ENCODE data around the gene RBM39.
A peak's percentile ranks its signal among the peaks of the same experiment; 100 is the strongest.

RBM39 gene

DNA sequence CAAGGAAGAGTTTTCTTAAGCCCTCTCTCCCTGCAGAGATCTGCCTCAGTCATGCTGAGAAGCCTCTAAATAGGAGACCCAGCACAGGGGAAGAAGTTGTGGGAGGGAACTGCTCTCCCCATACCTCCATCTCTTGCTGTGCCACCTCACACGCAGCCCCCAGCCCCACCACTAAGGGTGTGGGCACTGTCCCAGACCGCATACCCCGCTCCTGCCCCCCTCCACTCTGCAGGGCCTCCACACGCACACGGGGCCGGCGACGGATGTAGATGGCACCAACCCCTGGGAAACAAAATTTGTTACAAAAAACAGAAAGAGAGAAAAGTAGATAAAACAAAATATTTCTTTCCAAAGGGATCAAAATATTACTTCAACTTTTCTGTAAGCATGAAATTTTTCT, 67.1 kb downstream of the RBM39 start:
- Histone ChIP-seq H2BK12ac (ENCODE audit: low read length in 2 of 2) (no peak overlapping the region), H3K9ac (ENCODE audit: low read length) (no peak overlapping the region), H3K4me3 (ENCODE audit: insufficient read depth in 1 of 2, low read depth in 1 of 2, low read length in 2 of 2) (no peak overlapping the region), H3K79me1 (replicated peaks; ENCODE audit: low read length, poor library complexity, severe bottlenecking) (peaks cover 7% of the 10 kb centered on the region), H3K4ac (ENCODE audit: low read depth in 1 of 2, low read length in 2 of 2) (no peak overlapping the region), H2AFZ (ENCODE audit: low read depth, low read length) (no peak overlapping the region), H3K14ac (ENCODE audit: low read length in 2 of 2) (peak overlapping the region in 1 of 2 experiments; percentile 28), H3K18ac (ENCODE audit: low read depth in 1 of 2, low read length in 2 of 2) (no peak overlapping the region), H4K8ac (ENCODE audit: low read length) (no peak overlapping the region), H2AK5ac (ENCODE audit: low read length, severe bottlenecking) (no peak overlapping the region), H2BK120ac (ENCODE audit: low read depth, low read length) (no peak overlapping the region), H3K23ac (ENCODE audit: low read length in 2 of 2) (no peak overlapping the region), H3K4me2 (ENCODE audit: low read length, poor library complexity, severe bottlenecking) (no peak overlapping the region), H3K4me1 (ENCODE audit: control insufficient read depth, insufficient read depth, low read depth, low read length) (no peaks in the 10 kb centered on the region), H3K27ac (ENCODE audit: low read length, poor library complexity, severe bottlenecking) (no peak overlapping the region), H2BK15ac (ENCODE audit: low read depth, poor library complexity, severe bottlenecking) (no peak overlapping the region), H4K91ac (ENCODE audit: low read length) (no peak overlapping the region), H2BK5ac (ENCODE audit: low read depth, low read length, poor library complexity, severe bottlenecking) (no peak overlapping the region), H3K9me3 (ENCODE audit: control insufficient read depth, low read length) (no peaks in the 10 kb centered on the region), H3K27me3 (ENCODE audit: control insufficient read depth in 1 of 2, insufficient read depth in 1 of 2, low read length in 2 of 2) (no peaks in the 10 kb centered on the region), H3K36me3 (ENCODE audit: control insufficient read depth in 1 of 2, insufficient read depth in 2 of 2, low read depth in 1 of 2, low read length in 2 of 2) (peaks cover 41 to 70% of the 10 kb centered on the region in 2 experiments)
- 94% methylated on average over 3 of the region's 8 CpGs for WGBS
- no peak for DNase-seq

DNA sequence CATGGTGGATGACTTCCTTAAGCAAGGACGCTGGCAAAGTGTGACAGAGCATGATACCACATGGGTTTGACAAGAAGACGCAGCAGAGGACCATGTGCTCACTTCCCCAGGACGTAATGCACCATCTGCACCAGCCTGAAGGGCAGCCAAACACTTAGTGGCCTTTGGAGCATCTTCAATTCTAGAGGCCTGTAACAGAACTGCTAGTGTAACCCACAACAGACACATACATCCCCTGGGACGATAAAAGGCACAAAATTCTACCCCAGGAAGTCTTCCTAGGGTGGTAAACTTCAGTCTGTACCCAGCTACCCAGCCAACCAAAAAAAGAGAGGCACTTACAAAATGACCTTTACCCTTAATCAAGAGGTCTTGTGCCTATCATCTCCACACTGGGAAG, 68.2 kb downstream of the RBM39 start:
- Histone ChIP-seq H3K36me3 (ENCODE audit: control insufficient read depth in 1 of 2, insufficient read depth in 2 of 2, low read depth in 1 of 2, low read length in 2 of 2) (peaks cover 50 to 74% of the 10 kb centered on the region in 2 experiments), H2AK5ac (ENCODE audit: low read length, severe bottlenecking) (no peak overlapping the region), H3K79me1 (replicated peaks; ENCODE audit: low read length, poor library complexity, severe bottlenecking) (peaks cover 9% of the 10 kb centered on the region), H2AFZ (ENCODE audit: low read depth, low read length) (no peak overlapping the region), H3K9me3 (ENCODE audit: control insufficient read depth, low read length) (no peaks in the 10 kb centered on the region), H3K23ac (ENCODE audit: low read length in 2 of 2) (no peak overlapping the region), H4K8ac (ENCODE audit: low read length) (no peak overlapping the region), H2BK5ac (ENCODE audit: low read depth, low read length, poor library complexity, severe bottlenecking) (no peak overlapping the region), H3K27ac (ENCODE audit: low read length, poor library complexity, severe bottlenecking) (no peak overlapping the region), H3K4me3 (ENCODE audit: insufficient read depth in 1 of 2, low read depth in 1 of 2, low read length in 2 of 2) (no peak overlapping the region), H3K9ac (ENCODE audit: low read length) (no peak overlapping the region), H3K4ac (ENCODE audit: low read depth in 1 of 2, low read length in 2 of 2) (no peak overlapping the region), H2BK12ac (ENCODE audit: low read length in 2 of 2) (no peak overlapping the region), H3K18ac (ENCODE audit: low read depth in 1 of 2, low read length in 2 of 2) (no peak overlapping the region), H3K27me3 (ENCODE audit: control insufficient read depth in 1 of 2, insufficient read depth in 1 of 2, low read length in 2 of 2) (no peaks in the 10 kb centered on the region), H2BK120ac (ENCODE audit: low read depth, low read length) (no peak overlapping the region), H3K4me1 (ENCODE audit: control insufficient read depth, insufficient read depth, low read depth, low read length) (no peaks in the 10 kb centered on the region), H3K4me2 (ENCODE audit: low read length, poor library complexity, severe bottlenecking) (no peak overlapping the region), H2BK15ac (ENCODE audit: low read depth, poor library complexity, severe bottlenecking) (no peak overlapping the region), H3K14ac (ENCODE audit: low read length in 2 of 2) (no peak overlapping the region), H4K91ac (ENCODE audit: low read length) (no peak overlapping the region)
- no peak for DNase-seq
- 89% methylated on average over 4 of the region's 4 CpGs for WGBS

DNA sequence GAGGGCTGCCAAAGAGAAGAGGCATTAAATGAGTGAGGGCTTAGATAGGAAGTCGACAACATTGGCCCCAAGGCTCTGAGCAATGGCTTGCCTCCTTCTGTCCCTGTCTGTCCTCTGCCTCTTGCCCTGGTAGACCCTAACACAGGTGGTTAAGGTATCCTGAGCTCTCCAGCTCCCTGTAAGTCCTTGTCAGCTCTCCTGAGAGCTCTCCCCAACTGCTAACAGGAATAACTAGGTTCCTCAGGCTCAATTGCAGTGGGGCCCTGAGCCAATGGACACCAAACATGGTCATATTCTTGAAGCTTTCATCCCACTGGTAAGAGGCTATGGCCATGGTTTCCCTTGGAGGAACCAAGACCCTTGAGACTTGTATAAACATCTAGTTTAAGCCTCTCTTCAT, 72.4 kb downstream of the RBM39 start:
- no peak overlapping the region for H2BK15ac ChIP-seq (ENCODE audit: low read depth, poor library complexity, severe bottlenecking)
- no peak overlapping the region for H2BK120ac ChIP-seq (ENCODE audit: low read depth, low read length)
- H3K14ac ChIP-seq (ENCODE audit: low read length in 2 of 2): no peak overlapping the region
- H3K4me3 ChIP-seq (ENCODE audit: insufficient read depth in 1 of 2, low read depth in 1 of 2, low read length in 2 of 2): no peak overlapping the region
- H3K79me1 ChIP-seq (replicated peaks; ENCODE audit: low read length, poor library complexity, severe bottlenecking): peaks cover 4% of the 10 kb centered on the region
- no peak overlapping the region for H3K27ac ChIP-seq (ENCODE audit: low read length, poor library complexity, severe bottlenecking)
- no peak overlapping the region for H3K9ac ChIP-seq (ENCODE audit: low read length)
- H2BK12ac ChIP-seq (ENCODE audit: low read length in 2 of 2): no peak overlapping the region
- no peak overlapping the region for H2AFZ ChIP-seq (ENCODE audit: low read depth, low read length)
- H3K9me3 ChIP-seq (ENCODE audit: control insufficient read depth, low read length): no peaks in the 10 kb centered on the region
- H2BK5ac ChIP-seq (ENCODE audit: low read depth, low read length, poor library complexity, severe bottlenecking): no peak overlapping the region
- H4K91ac ChIP-seq (ENCODE audit: low read length): no peak overlapping the region
- no peaks in the 10 kb centered on the region for H3K27me3 ChIP-seq (ENCODE audit: control insufficient read depth in 1 of 2, insufficient read depth in 1 of 2, low read length in 2 of 2)
- H3K36me3 ChIP-seq (ENCODE audit: control insufficient read depth in 1 of 2, insufficient read depth in 2 of 2, low read depth in 1 of 2, low read length in 2 of 2): peaks cover 43 to 63% of the 10 kb centered on the region in 2 experiments
- DNase-seq: no peak
- H3K4me2 ChIP-seq (ENCODE audit: low read length, poor library complexity, severe bottlenecking): no peak overlapping the region
- no peak overlapping the region for H3K18ac ChIP-seq (ENCODE audit: low read depth in 1 of 2, low read length in 2 of 2)
- 83% methylated on average over 1 of the region's 1 CpG for WGBS
- H3K23ac ChIP-seq (ENCODE audit: low read length in 2 of 2): no peak overlapping the region
- no peak overlapping the region for H3K4ac ChIP-seq (ENCODE audit: low read depth in 1 of 2, low read length in 2 of 2)
- no peak overlapping the region for H2AK5ac ChIP-seq (ENCODE audit: low read length, severe bottlenecking)
- H4K8ac ChIP-seq (ENCODE audit: low read length): no peak overlapping the region
- no peaks in the 10 kb centered on the region for H3K4me1 ChIP-seq (ENCODE audit: control insufficient read depth, insufficient read depth, low read depth, low read length)

DNA sequence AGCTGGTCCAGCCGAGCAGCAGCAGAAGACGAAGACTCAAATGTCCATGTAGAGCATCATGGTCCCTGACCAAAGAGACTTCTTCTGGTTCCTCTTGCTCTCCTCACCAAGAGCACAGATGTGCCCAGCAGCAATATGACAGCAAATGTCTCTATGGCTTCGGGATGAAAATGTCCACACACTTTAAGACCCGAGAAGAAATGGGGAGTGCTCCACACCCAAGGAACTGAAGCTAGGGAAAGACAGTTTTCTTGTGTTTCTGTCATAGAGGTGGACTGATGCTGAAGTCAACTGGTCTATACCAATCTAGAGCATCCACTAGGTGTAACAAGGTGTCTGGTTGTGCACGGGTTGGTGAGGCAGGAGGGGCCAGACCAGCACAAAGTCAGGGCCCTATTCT, 72.8 kb downstream of the RBM39 start:
- no peak overlapping the region for H3K23ac ChIP-seq (ENCODE audit: low read length in 2 of 2)
- peaks cover 4% of the 10 kb centered on the region for H3K79me1 ChIP-seq (replicated peaks; ENCODE audit: low read length, poor library complexity, severe bottlenecking)
- no peak overlapping the region for H3K14ac ChIP-seq (ENCODE audit: low read length in 2 of 2)
- H3K4me3 ChIP-seq (ENCODE audit: insufficient read depth in 1 of 2, low read depth in 1 of 2, low read length in 2 of 2): no peak overlapping the region
- H2AK5ac ChIP-seq (ENCODE audit: low read length, severe bottlenecking): no peak overlapping the region
- H2BK5ac ChIP-seq (ENCODE audit: low read depth, low read length, poor library complexity, severe bottlenecking): no peak overlapping the region
- H2BK120ac ChIP-seq (ENCODE audit: low read depth, low read length): no peak overlapping the region
- H3K9ac ChIP-seq (ENCODE audit: low read length): no peak overlapping the region
- no peaks in the 10 kb centered on the region for H3K27me3 ChIP-seq (ENCODE audit: control insufficient read depth in 1 of 2, insufficient read depth in 1 of 2, low read length in 2 of 2)
- H4K91ac ChIP-seq (ENCODE audit: low read length): no peak overlapping the region
- H2BK15ac ChIP-seq (ENCODE audit: low read depth, poor library complexity, severe bottlenecking): no peak overlapping the region
- H3K4ac ChIP-seq (ENCODE audit: low read depth in 1 of 2, low read length in 2 of 2): no peak overlapping the region
- H2BK12ac ChIP-seq (ENCODE audit: low read length in 2 of 2): no peak overlapping the region
- no peak overlapping the region for H2AFZ ChIP-seq (ENCODE audit: low read depth, low read length)
- 97% methylated on average over 5 of the region's 5 CpGs for WGBS
- no peak overlapping the region for H3K18ac ChIP-seq (ENCODE audit: low read depth in 1 of 2, low read length in 2 of 2)
- no peak overlapping the region for H3K27ac ChIP-seq (ENCODE audit: low read length, poor library complexity, severe bottlenecking)
- H3K4me1 ChIP-seq (ENCODE audit: control insufficient read depth, insufficient read depth, low read depth, low read length): no peaks in the 10 kb centered on the region
- peaks cover 38 to 59% of the 10 kb centered on the region in 2 experiments for H3K36me3 ChIP-seq (ENCODE audit: control insufficient read depth in 1 of 2, insufficient read depth in 2 of 2, low read depth in 1 of 2, low read length in 2 of 2)
- no peaks in the 10 kb centered on the region for H3K9me3 ChIP-seq (ENCODE audit: control insufficient read depth, low read length)
- DNase-seq: no peak
- H4K8ac ChIP-seq (ENCODE audit: low read length): no peak overlapping the region
- no peak overlapping the region for H3K4me2 ChIP-seq (ENCODE audit: low read length, poor library complexity, severe bottlenecking)

Measured in mesenchymal stem cell (in vitro differentiated cells and primary cell).